Forelimb muscle (tissue), 1 donor: Measurements from ENCODE around the gene EXOC6. TPM values are rescaled to one million over a fixed set of nuclear protein-coding genes. Genes with fewer than 3 reads are reported as not detected.

Experiments used
- polyA plus RNA-seq: library from polyadenylated mRNA; unstranded; fragments of 120-200 nt; gene quantifications from one replicate; pipeline ENCODE4 v1.2.1, GENCODE V29; 2013; ENCODE audit not compliant: insufficient read length

The EXOC6 gene
- polyA plus RNA-seq, 1 donor, result 35.4 TPM

Other genes starting within 250 kb of the EXOC6 start
- 7.3 TPM for gene HHEX, start 158.6 kb upstream of the EXOC6 start, polyA plus RNA-seq
- gene CYP26C1, start 212.3 kb downstream of the EXOC6 start, polyA plus RNA-seq, result not detected
- gene CYP26A1, start 225.4 kb downstream of the EXOC6 start, polyA plus RNA-seq, result not detected